Parathyroid adenoma (tissue), 2 donors: ENCODE results near the gene CHDH.

Experiments
- H2AFZ ChIP-seq: fragments of 300-600 bp; sonication (generic); one replicate; pipeline ENCODE4 v1.7.0; 2017; ENCODE audit warnings: antibody characterized with exemption, mild to moderate bottlenecking
- H3K27ac ChIP-seq: fragments of 300-600 bp; sonication (generic); one replicate; pipeline ENCODE4 v1.7.0; 2017
- H3K27me3 ChIP-seq: fragments of 300-600 bp; sonication (generic); one replicate; pipeline ENCODE4 v1.7.0; 2017; ENCODE audit warnings: low read length; ENCODE audit not compliant: control insufficient read depth, insufficient read depth
- H3K36me3 ChIP-seq: fragments of 300-600 bp; sonication (generic); one replicate; pipeline ENCODE4 v1.7.0; 2017; ENCODE audit warnings: low read length; ENCODE audit not compliant: control insufficient read depth, insufficient read depth
- H3K4me1 ChIP-seq: fragments of 300-600 bp; sonication (generic); one replicate; pipeline ENCODE4 v1.7.0; 2017; ENCODE audit warnings: control low read depth
- H3K4me2 ChIP-seq: fragments of 300-600 bp; sonication (generic); one replicate; pipeline ENCODE4 v1.7.0; 2017; ENCODE audit warnings: low read length
- H3K4me3 ChIP-seq: fragments of 300-600 bp; sonication (generic); one replicate; pipeline ENCODE4 v1.7.0; 2017; ENCODE audit warnings: low read depth, low read length
- H3K79me2 ChIP-seq: fragments of 300-600 bp; sonication (generic); one replicate; pipeline ENCODE4 v1.7.0; 2017; ENCODE audit warnings: control low read depth
- H3K9ac ChIP-seq: fragments of 300-600 bp; sonication (generic); one replicate; pipeline ENCODE4 v1.7.0; 2017; ENCODE audit warnings: mild to moderate bottlenecking
- H3K9me3 ChIP-seq: fragments of 300-600 bp; sonication (generic); one replicate; pipeline ENCODE4 v1.7.0; 2017; ENCODE audit warnings: low read length; ENCODE audit not compliant: control insufficient read depth
- TF ChIP-seq, protein P1 (sequence below): fragments of 300-600 bp; sonication (generic); IDR thresholded peaks from one replicate; pipeline ENCODE4 v1.7.0; 2017; ENCODE audit warnings: antibody characterized with exemption, mild to moderate bottlenecking
- donor health status: primary hyperparathyroidism.

The CHDH gene

DNA sequence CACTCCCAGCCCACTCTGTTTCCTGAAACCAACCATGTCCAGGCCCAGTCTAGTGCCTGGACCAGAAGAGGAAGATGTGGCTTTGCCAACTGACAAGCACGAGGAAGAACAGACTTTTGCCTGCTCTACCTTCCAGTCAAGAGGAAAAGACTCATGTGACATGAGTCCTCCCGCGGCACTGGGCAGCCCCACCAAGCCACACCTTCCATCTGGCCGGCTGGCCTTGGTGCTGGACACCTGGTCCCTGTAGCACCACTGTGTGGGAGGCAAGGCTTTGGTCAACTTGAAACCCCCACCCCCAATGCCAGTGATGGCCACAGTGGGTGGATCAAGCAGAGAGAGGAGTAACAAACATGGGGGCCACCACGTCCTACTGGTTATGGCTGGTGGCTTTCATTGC lies 12.5 kb downstream of the CHDH start:
- Histone ChIP-seq H3K4me1 (no peaks in the 10 kb centered on the region), H2AFZ (no peak overlapping the region), H3K27ac (no peak overlapping the region), H3K79me2 (peaks cover 6% of the 10 kb centered on the region), H3K4me3 (no peak overlapping the region), H3K9ac (no peak overlapping the region), H3K4me2 (no peak overlapping the region), H3K36me3 (no peaks in the 10 kb centered on the region), H3K27me3 (no peaks in the 10 kb centered on the region), H3K9me3 (no peaks in the 10 kb centered on the region)
- TF ChIP-seq, protein P1, sequence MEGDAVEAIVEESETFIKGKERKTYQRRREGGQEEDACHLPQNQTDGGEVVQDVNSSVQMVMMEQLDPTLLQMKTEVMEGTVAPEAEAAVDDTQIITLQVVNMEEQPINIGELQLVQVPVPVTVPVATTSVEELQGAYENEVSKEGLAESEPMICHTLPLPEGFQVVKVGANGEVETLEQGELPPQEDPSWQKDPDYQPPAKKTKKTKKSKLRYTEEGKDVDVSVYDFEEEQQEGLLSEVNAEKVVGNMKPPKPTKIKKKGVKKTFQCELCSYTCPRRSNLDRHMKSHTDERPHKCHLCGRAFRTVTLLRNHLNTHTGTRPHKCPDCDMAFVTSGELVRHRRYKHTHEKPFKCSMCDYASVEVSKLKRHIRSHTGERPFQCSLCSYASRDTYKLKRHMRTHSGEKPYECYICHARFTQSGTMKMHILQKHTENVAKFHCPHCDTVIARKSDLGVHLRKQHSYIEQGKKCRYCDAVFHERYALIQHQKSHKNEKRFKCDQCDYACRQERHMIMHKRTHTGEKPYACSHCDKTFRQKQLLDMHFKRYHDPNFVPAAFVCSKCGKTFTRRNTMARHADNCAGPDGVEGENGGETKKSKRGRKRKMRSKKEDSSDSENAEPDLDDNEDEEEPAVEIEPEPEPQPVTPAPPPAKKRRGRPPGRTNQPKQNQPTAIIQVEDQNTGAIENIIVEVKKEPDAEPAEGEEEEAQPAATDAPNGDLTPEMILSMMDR: no peak

DNA sequence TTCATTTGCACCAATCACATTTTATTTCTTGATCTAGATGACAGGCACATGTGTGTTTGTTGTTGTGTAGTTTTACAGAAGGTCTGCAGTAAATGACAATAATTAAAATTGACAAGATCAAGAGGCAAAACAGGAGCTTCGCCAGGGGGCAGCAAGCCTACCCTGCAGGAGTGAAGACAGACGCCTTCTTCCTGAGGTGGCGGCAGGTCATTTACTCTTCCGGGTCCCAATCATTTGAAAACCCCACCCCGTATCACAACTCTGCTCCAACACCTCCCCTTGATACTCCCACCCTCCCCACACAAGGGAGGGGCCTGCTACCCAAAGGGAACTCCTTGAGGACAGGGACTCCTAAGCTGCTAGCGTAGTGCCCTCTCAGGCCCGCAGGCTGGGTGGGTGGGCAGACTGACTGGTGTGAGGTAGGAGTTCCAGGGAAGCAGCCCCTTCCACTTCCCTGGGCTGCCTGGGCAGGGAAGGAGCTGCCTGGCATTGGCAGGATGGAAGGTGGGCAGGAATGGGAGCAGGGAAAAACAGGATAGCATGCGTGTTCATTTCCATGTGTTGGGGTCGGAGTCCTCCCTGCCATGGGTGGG lies 13.1 kb downstream of the CHDH start:
- H3K9ac ChIP-seq: no peak overlapping the region
- TF ChIP-seq, protein P1: no peak
- H2AFZ ChIP-seq: no peak overlapping the region
- H3K27me3 ChIP-seq: no peaks in the 10 kb centered on the region
- H3K79me2 ChIP-seq: peaks cover 6% of the 10 kb centered on the region
- no peak overlapping the region for H3K4me2 ChIP-seq
- H3K36me3 ChIP-seq: no peaks in the 10 kb centered on the region
- no peak overlapping the region for H3K27ac ChIP-seq
- H3K9me3 ChIP-seq: no peaks in the 10 kb centered on the region
- H3K4me3 ChIP-seq: no peak overlapping the region
- H3K4me1 ChIP-seq: no peaks in the 10 kb centered on the region

DNA sequence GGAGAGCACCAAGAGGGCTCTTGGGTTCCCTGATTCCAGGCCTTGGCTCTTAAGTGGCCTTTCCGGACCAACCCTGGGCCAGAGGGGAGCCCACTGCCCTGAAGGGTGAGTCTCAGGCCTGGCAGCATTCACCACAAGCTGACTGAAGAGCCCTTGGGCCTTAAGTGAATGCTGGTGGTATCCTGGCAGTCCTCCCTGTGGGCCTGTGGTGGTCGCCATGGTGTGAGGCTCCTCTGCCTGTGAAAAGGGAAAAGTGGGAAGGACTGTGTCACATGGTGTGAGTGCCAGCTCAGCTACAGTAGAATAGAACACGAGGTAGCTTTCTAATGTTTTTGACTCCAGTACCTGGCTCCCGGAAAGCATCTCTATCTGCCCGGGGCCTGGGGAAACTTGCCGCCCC lies 15.3 kb downstream of the CHDH start:
- no peaks in the 10 kb centered on the region for H3K27me3 ChIP-seq

DNA sequence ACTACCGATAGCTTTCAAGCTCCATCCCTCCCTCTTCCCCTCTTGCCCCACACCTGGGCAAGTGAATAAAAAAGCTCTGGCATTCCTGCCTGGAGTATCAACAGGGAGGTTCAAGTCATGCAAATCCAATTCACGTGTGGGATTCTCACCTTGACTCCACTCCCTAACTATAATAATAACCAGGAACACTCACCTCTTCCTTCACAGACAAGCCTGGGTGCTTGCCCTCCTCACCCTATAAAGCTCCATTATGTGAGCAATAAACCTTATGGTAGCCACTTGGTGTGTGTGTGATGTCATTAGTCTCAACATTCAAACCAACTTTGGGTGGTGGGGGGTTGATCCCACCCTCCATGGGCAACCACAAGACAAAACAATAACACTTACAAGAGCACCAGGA lies 16.6 kb downstream of the CHDH start:
- H3K27ac ChIP-seq: no peak overlapping the region
- no peaks in the 10 kb centered on the region for H3K4me1 ChIP-seq
- H3K4me2 ChIP-seq: no peak overlapping the region
- H3K79me2 ChIP-seq: peaks cover 5% of the 10 kb centered on the region
- no peaks in the 10 kb centered on the region for H3K9me3 ChIP-seq
- no peak overlapping the region for H2AFZ ChIP-seq
- no peaks in the 10 kb centered on the region for H3K36me3 ChIP-seq
- H3K4me3 ChIP-seq: no peak overlapping the region
- no peak overlapping the region for H3K9ac ChIP-seq
- TF ChIP-seq, protein P1: no peak
- no peaks in the 10 kb centered on the region for H3K27me3 ChIP-seq

More for the DNA sequence above, 15.3 kb downstream of the CHDH start:
- H3K9me3 ChIP-seq: no peaks in the 10 kb centered on the region
- TF ChIP-seq, protein P1: no peak
- H3K9ac ChIP-seq: no peak overlapping the region
- H3K4me2 ChIP-seq: no peak overlapping the region
- H3K36me3 ChIP-seq: no peaks in the 10 kb centered on the region
- no peak overlapping the region for H3K27ac ChIP-seq
- no peak overlapping the region for H2AFZ ChIP-seq
- peaks cover 6% of the 10 kb centered on the region for H3K79me2 ChIP-seq
- no peak overlapping the region for H3K4me3 ChIP-seq
- H3K4me1 ChIP-seq: no peaks in the 10 kb centered on the region

DNA sequence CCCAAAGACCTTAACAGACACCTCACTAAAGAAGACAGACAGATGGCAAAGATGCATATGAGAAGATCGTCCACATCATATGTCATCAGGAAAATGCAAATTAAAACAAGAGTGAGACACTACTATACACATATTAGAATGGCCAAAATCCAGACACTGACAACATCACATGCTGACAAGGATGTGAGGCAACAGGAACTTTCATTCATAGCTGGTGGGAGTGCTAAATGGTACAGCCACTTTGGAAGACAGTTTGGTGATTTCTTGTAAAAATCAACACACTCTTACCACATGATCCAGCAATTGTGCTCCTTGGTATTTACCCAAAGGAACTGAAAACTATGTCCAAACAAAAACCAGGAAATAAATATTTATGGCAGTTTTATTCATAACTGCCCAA lies 17.6 kb downstream of the CHDH start:
- Histone ChIP-seq H3K4me2 (no peak overlapping the region), H3K79me2 (peaks cover 4% of the 10 kb centered on the region), H2AFZ (no peak overlapping the region), H3K4me3 (no peak overlapping the region), H3K9me3 (no peaks in the 10 kb centered on the region), H3K36me3 (no peaks in the 10 kb centered on the region), H3K27ac (no peak overlapping the region), H3K9ac (no peak overlapping the region), H3K4me1 (no peaks in the 10 kb centered on the region), H3K27me3 (no peaks in the 10 kb centered on the region)
- TF ChIP-seq, protein P1: no peak
